ENCODE measurements around the gene ANKS6. TPM values are rescaled to one million over a fixed set of nuclear protein-coding genes. Genes with fewer than 3 reads are reported as not detected.

ANKS6 gene
- polyA plus RNA-seq, 3 donors, result 23.0 to 31.7 (median 25.7) TPM

DNA sequence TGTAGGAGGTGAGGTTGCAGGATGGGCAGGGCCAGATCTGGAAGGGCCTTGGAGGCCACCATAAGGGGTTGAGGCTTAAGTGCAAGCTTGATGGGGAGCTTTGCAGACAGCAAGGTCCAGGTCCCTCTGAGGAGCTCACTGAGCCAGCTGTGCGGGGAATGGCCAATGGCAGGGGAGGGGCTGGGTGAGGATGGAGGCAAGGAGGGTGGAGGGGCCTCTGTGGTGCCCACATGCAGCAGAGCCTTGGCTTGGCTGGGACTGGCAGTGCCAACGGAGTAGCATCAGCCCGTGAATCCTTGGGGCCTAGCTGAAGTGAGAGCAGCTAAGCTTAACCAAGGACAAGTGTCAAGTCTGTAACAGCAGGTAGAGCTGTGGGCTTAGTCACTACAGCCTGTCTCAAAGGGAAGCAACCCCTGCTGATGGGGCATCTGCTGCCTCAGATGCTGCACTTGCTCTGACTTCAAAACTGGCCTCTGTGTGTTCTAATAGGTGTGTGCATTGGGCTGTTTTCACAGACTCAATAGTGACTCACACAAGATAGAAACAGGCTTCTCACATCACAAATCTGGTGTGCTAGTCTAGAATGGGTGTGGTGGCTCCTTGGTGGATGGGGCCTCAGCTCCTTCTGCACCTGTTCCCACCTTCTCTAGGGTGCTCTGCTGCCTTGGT is 27.4 kb upstream of the ANKS6 start:
- DNase-seq (ENCODE audit: extremely low read depth in 1 of 11, low read depth in 9 of 11, low spot score in 4 of 11), result no peak

- no peak for DNase-seq (ENCODE audit: extremely low read depth in 1 of 11, low read depth in 9 of 11, low spot score in 4 of 11)
Observed at GRCh38 chr9:98822661-98823060, 26.3 kb upstream of the ANKS6 start.

- DNase-seq (ENCODE audit: extremely low read depth in 1 of 11, low read depth in 9 of 11, low spot score in 4 of 11), result no peak
Observed at GRCh38 chr9:98821831-98822230, 25.5 kb upstream of the ANKS6 start.

DNA sequence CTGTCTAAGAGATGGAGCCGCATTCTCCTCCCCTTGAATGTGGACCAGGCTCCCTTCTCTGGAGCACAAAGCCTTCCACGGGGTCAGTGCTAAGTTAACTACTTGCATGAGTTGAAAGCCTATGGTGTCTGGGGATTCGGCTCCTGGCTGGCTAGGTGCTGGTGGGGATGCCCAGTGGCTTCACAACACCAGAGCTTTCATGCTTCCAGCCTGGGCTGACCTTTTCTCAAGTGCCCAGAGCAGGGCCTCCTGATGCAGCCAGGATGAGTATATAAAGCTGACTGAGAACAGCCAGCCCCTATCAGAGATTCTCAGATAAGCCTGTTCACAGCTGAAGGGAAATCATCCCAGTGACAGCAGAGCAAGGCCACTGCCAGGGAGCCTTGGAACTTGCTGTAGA is 22.9 kb upstream of the ANKS6 start:
- DNase-seq (ENCODE audit: extremely low read depth in 1 of 11, low read depth in 9 of 11, low spot score in 4 of 11), result no peak

GRCh38 chr9:98818764-98819163 is 22.4 kb upstream of the ANKS6 start:
- no peak for DNase-seq (ENCODE audit: extremely low read depth in 1 of 11, low read depth in 9 of 11, low spot score in 4 of 11)

DNA sequence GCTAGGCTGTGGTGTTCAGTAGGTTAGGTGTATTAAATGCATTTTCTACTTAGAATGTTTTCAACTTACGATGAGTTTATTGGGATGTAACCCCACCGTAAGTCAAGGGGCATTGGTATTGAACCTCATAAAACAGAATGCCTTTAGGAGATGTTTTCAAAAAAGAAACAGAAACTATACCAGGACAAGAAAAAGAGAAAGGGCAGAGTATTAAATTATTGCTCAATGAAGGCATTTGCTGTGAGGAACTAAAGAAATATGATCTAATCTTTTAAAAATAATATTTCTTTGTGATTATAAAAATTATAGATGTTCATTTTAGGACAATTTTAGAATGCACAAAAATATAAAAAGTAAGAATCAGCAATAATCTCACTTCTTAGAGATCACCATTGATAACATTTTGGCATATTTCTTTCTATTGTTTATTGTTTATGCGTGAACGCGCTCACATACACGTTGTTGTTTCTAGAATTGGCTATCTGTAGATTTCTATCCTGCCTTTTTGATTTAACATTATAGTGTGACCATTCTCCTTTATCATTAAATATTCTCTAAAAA is 19.1 kb upstream of the ANKS6 start:
- no peak for DNase-seq (ENCODE audit: extremely low read depth in 1 of 11, low read depth in 9 of 11, low spot score in 4 of 11)

GRCh38 chr9:98811051-98811650 is 14.8 kb upstream of the ANKS6 start:
- no peak for DNase-seq (ENCODE audit: extremely low read depth in 1 of 11, low read depth in 9 of 11, low spot score in 4 of 11)

GRCh38 chr9:98810102-98810842 is 13.9 kb upstream of the ANKS6 start:
- DNase-seq (ENCODE audit: extremely low read depth in 1 of 11, low read depth in 9 of 11, low spot score in 4 of 11), result no peak

- DNase-seq (ENCODE audit: extremely low read depth in 1 of 11, low read depth in 9 of 11, low spot score in 4 of 11), result no peak
Observed at GRCh38 chr9:98809311-98810101, 13.2 kb upstream of the ANKS6 start.

GRCh38 chr9:98808875-98809274 is 12.5 kb upstream of the ANKS6 start:
- DNase-seq (ENCODE audit: extremely low read depth in 1 of 11, low read depth in 9 of 11, low spot score in 4 of 11), result no peak

- no peak for DNase-seq (ENCODE audit: extremely low read depth in 1 of 11, low read depth in 9 of 11, low spot score in 4 of 11)
Observed at GRCh38 chr9:98808411-98808815, 12.1 kb upstream of the ANKS6 start.

DNA sequence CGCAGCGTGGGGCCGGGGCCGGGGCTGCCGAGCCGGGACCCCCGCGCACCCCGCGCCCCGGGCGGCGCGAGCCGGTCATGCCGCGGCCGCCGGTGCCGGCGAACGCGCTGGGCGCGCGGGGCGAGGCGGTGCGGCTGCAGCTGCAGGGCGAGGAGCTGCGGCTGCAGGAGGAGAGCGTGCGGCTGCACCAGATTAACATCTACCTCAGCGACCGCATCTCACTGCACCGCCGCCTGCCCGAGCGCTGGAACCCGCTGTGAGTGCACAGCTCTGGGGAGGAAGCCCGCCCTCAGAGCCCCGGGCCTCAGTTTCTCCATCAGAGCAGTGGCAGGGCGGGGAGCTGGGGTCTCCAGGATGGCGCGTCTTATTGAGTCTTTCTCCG is 11.4 kb upstream of the ANKS6 start:
- no peak for DNase-seq (ENCODE audit: extremely low read depth in 1 of 11, low read depth in 9 of 11, low spot score in 4 of 11)

GRCh38 chr9:98807070-98807813 is 10.9 kb upstream of the ANKS6 start, which contains the start of gene GALNT12:
Gene GALNT12, plus strand, starts transcription at chr9:98807670. Its CDS starts 29 bp downstream, at chr9:98807699.
- no peak for DNase-seq (ENCODE audit: extremely low read depth in 1 of 11, low read depth in 9 of 11, low spot score in 4 of 11)

- DNase-seq (ENCODE audit: extremely low read depth in 1 of 11, low read depth in 9 of 11, low spot score in 4 of 11), result no peak
Observed at GRCh38 chr9:98806394-98807035, 10.2 kb upstream of the ANKS6 start.

- no peak for DNase-seq (ENCODE audit: extremely low read depth in 1 of 11, low read depth in 9 of 11, low spot score in 4 of 11)
Observed at GRCh38 chr9:98805506-98806272, 9.3 kb upstream of the ANKS6 start.

DNA sequence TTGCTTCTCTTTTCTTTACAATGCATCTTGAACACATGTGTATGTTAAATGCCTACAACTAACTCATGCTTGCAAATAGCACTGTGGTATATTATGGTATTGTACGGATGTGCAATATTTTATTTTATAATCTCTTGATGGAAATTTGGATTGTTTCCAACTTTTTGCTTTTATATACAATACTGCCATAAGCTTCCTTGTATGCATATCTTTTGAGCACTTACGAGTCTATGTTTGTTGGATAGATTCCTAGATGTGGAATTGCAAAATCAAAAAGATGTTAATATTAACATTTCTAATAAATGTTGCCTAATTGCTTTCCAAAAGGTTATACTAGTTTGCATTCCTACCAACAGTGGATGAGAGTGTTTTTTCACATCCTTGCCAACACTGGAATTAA is 7.7 kb upstream of the ANKS6 start:
- no peak for DNase-seq (ENCODE audit: extremely low read depth in 1 of 11, low read depth in 9 of 11, low spot score in 4 of 11)

DNA sequence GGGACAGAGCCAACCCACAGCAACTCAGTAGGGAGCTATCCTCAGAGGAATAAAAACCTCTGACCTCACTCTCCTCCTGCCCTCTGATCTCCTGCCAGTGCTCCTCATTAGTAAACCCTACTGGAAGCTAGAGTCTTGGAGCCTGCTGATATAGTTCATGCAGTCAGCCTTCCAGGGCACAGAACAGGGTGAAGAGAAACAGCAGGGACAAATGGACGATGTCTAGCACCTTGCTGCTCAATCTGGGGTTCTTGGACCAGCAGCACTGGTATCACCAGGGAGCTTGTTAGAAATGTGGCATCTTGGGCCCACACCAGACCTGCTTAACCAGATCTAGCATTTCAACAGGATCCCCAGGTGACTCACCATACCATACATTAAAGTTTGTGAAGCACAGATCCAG is 5.6 kb upstream of the ANKS6 start:
- DNase-seq (ENCODE audit: extremely low read depth in 1 of 11, low read depth in 9 of 11, low spot score in 4 of 11), result no peak

All from renal cortex interstitium (tissue), 11 donors.